ENCODE data around the gene CABP1. TPM values are rescaled to one million over a fixed set of nuclear protein-coding genes. Genes with fewer than 3 reads are reported as not detected.
"Not testable (repeated sequence)": the region's sequence is repeated elsewhere in the genome, so short reads cannot be mapped to it uniquely, and the experiment has no call there.

CABP1 gene
- total and polyA plus RNA-seq, 2 experiments from 2014 or later = 5.1 to 5.2 TPM

GRCh38 chr12:120617193-120617592 lies 23.2 kb upstream of the CABP1 start:
- not testable (repeated sequence) for ATAC-seq; H3K36me3 Mint-ChIP-seq (ENCODE audit: low read depth); H3K27ac ChIP-seq (ENCODE audit: low read depth); H3K4me3 ChIP-seq; DNase-seq (ENCODE audit: low spot score); H3K79me2 ChIP-seq (replicated peaks; ENCODE audit: insufficient read depth); H3K36me3 ChIP-seq (ENCODE audit: insufficient read depth); H3K4me2 ChIP-seq; H2AFZ ChIP-seq; H3K27ac Mint-ChIP-seq; H3K27me3 ChIP-seq (ENCODE audit: insufficient read depth); H3K27me3 Mint-ChIP-seq (ENCODE audit: insufficient read depth, low read depth, poor library complexity); H3K9me3 Mint-ChIP-seq; H4K20me1 ChIP-seq (replicated peaks; ENCODE audit: insufficient read depth); H3K4me1 ChIP-seq (ENCODE audit: insufficient read depth); H3K9me2 ChIP-seq (ENCODE audit: insufficient read depth); H3F3A ChIP-seq (replicated peaks; ENCODE audit: low read depth); H3K4me3 Mint-ChIP-seq
- H3K4me1 Mint-ChIP-seq = peaks cover 13% of the 10 kb centered on the region

GRCh38 chr12:120617767-120618166 lies 22.7 kb upstream of the CABP1 start:
- ATAC-seq; H3K36me3 Mint-ChIP-seq (ENCODE audit: low read depth); H3K9me3 Mint-ChIP-seq; H3K4me3 Mint-ChIP-seq; H3K27ac Mint-ChIP-seq; H3K4me1 ChIP-seq (ENCODE audit: insufficient read depth); H3K36me3 ChIP-seq (ENCODE audit: insufficient read depth); DNase-seq (ENCODE audit: low spot score); H3K4me3 ChIP-seq; H3K4me2 ChIP-seq; H3K9me2 ChIP-seq (ENCODE audit: insufficient read depth); H3K27ac ChIP-seq (ENCODE audit: low read depth); H3K27me3 Mint-ChIP-seq (ENCODE audit: insufficient read depth, low read depth, poor library complexity); H2AFZ ChIP-seq; H3K79me2 ChIP-seq (replicated peaks; ENCODE audit: insufficient read depth); H3K27me3 ChIP-seq (ENCODE audit: insufficient read depth); H4K20me1 ChIP-seq (replicated peaks; ENCODE audit: insufficient read depth); H3F3A ChIP-seq (replicated peaks; ENCODE audit: low read depth): not testable (repeated sequence)
- peaks cover 13% of the 10 kb centered on the region for H3K4me1 Mint-ChIP-seq

- H3K79me2 ChIP-seq (replicated peaks; ENCODE audit: insufficient read depth) = no peaks in the 10 kb centered on the region
- H3K4me1 ChIP-seq (ENCODE audit: insufficient read depth) = peaks cover 4% of the 10 kb centered on the region; the same call in 1 of the 2 replicates
- Mint-ChIP-seq H3K4me3 (peak overlapping the region; percentile 45), H3K4me1 (peaks cover 13% of the 10 kb centered on the region), H3K9me3 (peaks cover 3% of the 10 kb centered on the region; the same call in 1 of the 3 replicates), H3K27ac (no peak overlapping the region), H3K27me3 (ENCODE audit: insufficient read depth, low read depth, poor library complexity) (peaks cover 2% of the 10 kb centered on the region), H3K36me3 (ENCODE audit: low read depth) (no peaks in the 10 kb centered on the region)
- H4K20me1 ChIP-seq (replicated peaks; ENCODE audit: insufficient read depth) = no peaks in the 10 kb centered on the region
- TF ChIP-seq JUNB (IDR thresholded peaks at IDR 0.05; ENCODE audit: unreplicated experiment) (no peak), NANOG (IDR thresholded peaks at IDR 0.05; ENCODE audit: borderline replicate concordance) (no peak)
- H2AFZ ChIP-seq = peak overlapping the region; percentile 92
- DNase-seq (ENCODE audit: low spot score) (peak; percentile 22), ATAC-seq (peak; percentile 68)
- H3K4me3 ChIP-seq = peak overlapping the region; percentile 42
- no peaks in the 10 kb centered on the region for H3K36me3 ChIP-seq (ENCODE audit: insufficient read depth)
- no peaks in the 10 kb centered on the region for H3F3A ChIP-seq (replicated peaks; ENCODE audit: low read depth)
- no peaks in the 10 kb centered on the region for H3K27me3 ChIP-seq (ENCODE audit: insufficient read depth)
- no peak overlapping the region for H3K27ac ChIP-seq (ENCODE audit: low read depth)
- no peaks in the 10 kb centered on the region for H3K9me2 ChIP-seq (ENCODE audit: insufficient read depth)
- peak overlapping the region; percentile 63 for H3K4me2 ChIP-seq
Measured at GRCh38 chr12:120618954-120619615, 21.3 kb upstream of the CABP1 start.

GRCh38 chr12:120620624-120621023 lies 19.8 kb upstream of the CABP1 start:
- Histone ChIP-seq H3K27ac (ENCODE audit: low read depth) (no peak overlapping the region), H3K27me3 (ENCODE audit: insufficient read depth) (no peaks in the 10 kb centered on the region), H3K79me2 (replicated peaks; ENCODE audit: insufficient read depth) (no peaks in the 10 kb centered on the region), H3K4me2 (no peak overlapping the region), H4K20me1 (replicated peaks; ENCODE audit: insufficient read depth) (no peaks in the 10 kb centered on the region), H3K36me3 (ENCODE audit: insufficient read depth) (no peaks in the 10 kb centered on the region), H3K9me2 (ENCODE audit: insufficient read depth) (no peaks in the 10 kb centered on the region), H3K4me1 (ENCODE audit: insufficient read depth) (peaks cover 4% of the 10 kb centered on the region; the same call in 1 of the 2 replicates), H3F3A (replicated peaks; ENCODE audit: low read depth) (no peaks in the 10 kb centered on the region), H3K4me3 (no peak overlapping the region), H2AFZ (no peak overlapping the region)
- no peak overlapping the region for H3K27ac Mint-ChIP-seq
- TF ChIP-seq EZH2 (IDR thresholded peaks at IDR 0.05; ENCODE audit: low read depth, unreplicated experiment) (no peak), POLR2AphosphoS5 (IDR thresholded peaks at IDR 0.05; ENCODE audit: low read depth) (no peak), ZNF331 (CRISPR knock-in tag; IDR thresholded peaks at IDR 0.05; ENCODE audit: low read depth) (no peak), REST (IDR thresholded peaks at IDR 0.05; ENCODE audit: unreplicated experiment) (no peak), JUNB (IDR thresholded peaks at IDR 0.05; ENCODE audit: unreplicated experiment) (no peak), STAT1 (IDR thresholded peaks at IDR 0.05; ENCODE audit: unreplicated experiment) (no peak)
- DNase-seq (ENCODE audit: low spot score) = no peak
- no peaks in the 10 kb centered on the region for H3K36me3 Mint-ChIP-seq (ENCODE audit: low read depth)
- H3K27me3 Mint-ChIP-seq (ENCODE audit: insufficient read depth, low read depth, poor library complexity) = peaks cover 2% of the 10 kb centered on the region
- no peak for ATAC-seq
- H3K9me3 Mint-ChIP-seq = peaks cover 3% of the 10 kb centered on the region; the same call in 1 of the 3 replicates
- H3K4me1 Mint-ChIP-seq = peaks cover 13% of the 10 kb centered on the region
- H3K4me3 Mint-ChIP-seq = no peak overlapping the region

All from GM23338 (cell line).